GM19035 (cell line): Measurements from ENCODE around the gene HACD4.
"Not testable (repeated sequence)": the region's sequence is repeated elsewhere in the genome, so short reads cannot be mapped to it uniquely, and the experiment has no call there.

Experiments used
- ATAC-seq: cut with Tn5 transposase; IDR thresholded peaks from one replicate; pipeline ENCODE4 v1.9.1; 2021; ENCODE audit not compliant: unreplicated experiment

The HACD4 gene

GRCh38 chr9:20973246-20973947 is 58.0 kb downstream of the HACD4 start:
- not testable (repeated sequence) for ATAC-seq

GRCh38 chr9:20972684-20973083 is 58.8 kb downstream of the HACD4 start:
- no peak for ATAC-seq

GRCh38 chr9:20962536-20963225 is 68.8 kb downstream of the HACD4 start:
- ATAC-seq: no peak

GRCh38 chr9:20950707-20951106 is 80.7 kb downstream of the HACD4 start:
- no peak for ATAC-seq
